GM21576 (cell line): ENCODE data around the gene TMEM204.

Experiments
- ATAC-seq: cut with Tn5 transposase; IDR thresholded peaks from one replicate; pipeline ENCODE4 v1.9.1; 2021; ENCODE audit warnings: mild to moderate bottlenecking, moderate library complexity; ENCODE audit not compliant: unreplicated experiment

TMEM204 gene

GRCh38 chr16:1518626-1519135 is 14.8 kb upstream of the TMEM204 start:
- ATAC-seq, result no peak

GRCh38 chr16:1519831-1520230 is 13.6 kb upstream of the TMEM204 start:
- ATAC-seq, result no peak

DNA sequence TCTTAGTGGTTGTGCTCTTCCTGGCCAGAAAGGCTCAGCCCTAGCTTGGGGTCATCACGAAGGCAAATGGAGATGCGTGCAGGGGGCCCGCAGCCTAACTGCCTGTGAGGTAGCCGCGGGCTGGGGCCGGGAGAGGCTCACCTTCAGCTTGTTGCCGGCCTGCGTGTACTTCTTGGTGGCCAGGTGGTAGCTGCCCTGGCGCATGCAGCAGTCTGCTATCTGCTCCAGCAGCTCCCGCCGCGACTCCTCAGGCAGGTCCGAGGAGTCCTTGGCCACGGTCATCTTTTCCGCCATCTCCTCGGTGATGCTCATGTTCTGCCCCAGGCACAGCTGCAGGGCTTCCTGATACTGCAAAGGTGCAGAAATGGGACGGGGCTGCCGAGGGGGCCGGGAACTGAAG is 13.0 kb upstream of the TMEM204 start:
- ATAC-seq, result no peak

GRCh38 chr16:1523581-1524245 is 9.8 kb upstream of the TMEM204 start:
- ATAC-seq, result no peak

GRCh38 chr16:1524366-1524765 is 9.1 kb upstream of the TMEM204 start:
- no peak for ATAC-seq

DNA sequence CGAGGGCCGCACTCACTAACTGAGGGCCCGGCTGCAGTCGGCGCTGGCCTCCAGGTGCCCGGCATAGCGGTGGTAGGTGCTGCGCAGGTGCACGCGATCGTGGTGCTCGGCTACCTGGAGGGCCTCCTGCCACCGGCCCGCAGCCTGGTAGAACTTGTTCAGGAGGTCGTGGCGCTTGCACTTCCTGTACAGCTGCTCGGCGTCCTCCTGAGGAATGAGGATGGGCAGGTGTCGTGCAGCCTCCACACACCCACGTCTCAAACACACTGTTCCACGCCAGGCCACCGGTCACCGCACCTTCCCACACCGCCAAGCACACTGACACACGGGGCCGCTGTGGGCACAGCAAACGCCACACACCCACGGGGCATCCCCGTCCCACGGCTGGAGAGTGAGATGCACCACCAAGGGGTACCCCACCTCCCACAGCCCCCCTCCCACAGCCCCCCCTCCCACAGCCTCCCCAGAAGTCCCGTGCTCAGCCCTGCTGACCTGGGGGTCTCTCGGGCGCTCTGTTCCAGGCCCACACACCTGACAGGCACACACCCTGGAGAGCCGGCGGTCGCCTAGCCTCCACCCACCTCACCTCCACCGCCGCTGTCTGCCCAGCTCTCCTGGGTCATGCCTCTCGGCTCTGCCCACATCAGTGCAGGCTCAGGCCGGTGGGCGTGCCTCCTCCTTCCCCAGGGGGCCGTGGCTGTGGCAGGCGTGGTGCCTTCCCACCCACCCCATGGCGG is 7.4 kb upstream of the TMEM204 start:
- ATAC-seq, result no peak

GRCh38 chr16:1526608-1527555 is 6.6 kb upstream of the TMEM204 start:
- ATAC-seq, result no peak

DNA sequence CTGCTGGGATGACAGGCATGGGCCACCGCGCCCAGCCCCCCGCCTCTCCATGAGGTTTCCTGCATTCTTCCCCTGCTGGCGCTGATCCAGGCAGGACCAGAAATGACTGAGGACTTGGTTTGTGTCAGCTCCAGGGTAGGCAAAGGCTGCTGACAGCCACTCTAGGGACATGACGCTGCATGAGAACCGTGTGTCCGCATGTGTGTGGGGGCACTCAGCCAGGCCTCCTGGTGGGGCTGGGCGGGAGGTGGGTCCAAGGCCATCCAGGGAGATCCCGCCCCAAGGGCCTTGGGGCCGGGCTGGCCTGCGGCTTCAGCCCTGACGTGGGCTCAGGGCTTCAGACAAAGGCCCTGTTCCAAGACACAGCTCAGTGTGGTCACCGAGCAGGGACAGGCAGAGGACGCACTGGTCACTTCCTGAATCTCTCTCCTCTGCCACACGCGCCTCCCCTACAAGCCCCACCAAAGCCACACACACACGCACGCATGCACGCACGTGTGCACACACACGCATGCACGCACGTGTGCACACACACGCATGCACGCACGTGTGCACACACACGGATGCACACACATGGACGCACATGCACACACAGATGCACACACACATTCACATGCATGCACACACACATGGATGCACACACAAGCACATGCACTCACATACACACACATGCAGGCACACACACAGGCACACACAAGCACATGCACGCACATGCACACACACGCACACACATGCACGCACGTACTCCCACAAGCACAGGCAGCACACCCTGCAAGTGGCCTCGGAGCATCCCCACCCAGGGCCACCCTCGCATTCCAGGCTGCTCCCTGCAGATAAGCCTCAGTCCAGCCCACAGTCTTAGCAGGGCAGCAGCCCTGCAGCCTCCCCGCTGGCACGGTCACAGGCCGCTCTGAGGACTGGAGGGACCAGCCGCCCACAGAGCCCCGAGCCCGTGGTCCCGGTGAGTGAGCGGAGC is 5.3 kb upstream of the TMEM204 start:
- no peak for ATAC-seq

DNA sequence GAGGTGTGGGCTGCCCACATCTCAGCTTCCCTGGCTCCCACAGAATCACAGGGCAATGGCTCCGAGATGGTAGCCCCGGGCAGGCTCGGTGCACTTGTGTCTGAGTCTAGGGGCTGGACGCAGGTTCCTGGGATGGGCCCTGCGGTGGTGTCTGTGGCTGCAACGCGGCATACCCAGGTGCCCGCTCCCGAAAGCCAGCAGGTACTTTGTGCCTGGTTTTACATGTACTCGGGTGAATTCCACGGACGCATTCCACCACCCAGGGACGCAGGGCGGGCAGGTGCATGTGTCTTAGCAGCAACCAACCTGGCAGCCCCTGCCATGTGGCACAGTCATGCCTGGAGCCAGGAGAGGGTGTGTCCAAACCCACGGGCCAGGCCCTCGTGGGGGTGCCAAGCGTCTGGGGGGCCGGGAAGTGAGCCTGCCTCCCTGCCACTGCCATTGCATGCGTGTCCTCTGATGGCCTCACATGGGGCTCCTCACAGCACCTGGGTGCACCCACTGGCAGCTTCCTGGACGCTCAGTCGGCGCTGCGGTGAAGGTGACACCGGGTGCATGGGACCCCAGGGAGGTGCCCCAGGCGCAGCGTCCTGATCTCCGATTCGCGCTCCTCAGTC is 4.4 kb upstream of the TMEM204 start:
- ATAC-seq, result no peak

GRCh38 chr16:1530349-1530882 is 3.0 kb upstream of the TMEM204 start:
- ATAC-seq, result no peak

- ATAC-seq, result no peak
Observed at GRCh38 chr16:1530883-1531637, 2.4 kb upstream of the TMEM204 start.

GRCh38 chr16:1531638-1531910 is 1.9 kb upstream of the TMEM204 start:
- ATAC-seq, result no peak

DNA sequence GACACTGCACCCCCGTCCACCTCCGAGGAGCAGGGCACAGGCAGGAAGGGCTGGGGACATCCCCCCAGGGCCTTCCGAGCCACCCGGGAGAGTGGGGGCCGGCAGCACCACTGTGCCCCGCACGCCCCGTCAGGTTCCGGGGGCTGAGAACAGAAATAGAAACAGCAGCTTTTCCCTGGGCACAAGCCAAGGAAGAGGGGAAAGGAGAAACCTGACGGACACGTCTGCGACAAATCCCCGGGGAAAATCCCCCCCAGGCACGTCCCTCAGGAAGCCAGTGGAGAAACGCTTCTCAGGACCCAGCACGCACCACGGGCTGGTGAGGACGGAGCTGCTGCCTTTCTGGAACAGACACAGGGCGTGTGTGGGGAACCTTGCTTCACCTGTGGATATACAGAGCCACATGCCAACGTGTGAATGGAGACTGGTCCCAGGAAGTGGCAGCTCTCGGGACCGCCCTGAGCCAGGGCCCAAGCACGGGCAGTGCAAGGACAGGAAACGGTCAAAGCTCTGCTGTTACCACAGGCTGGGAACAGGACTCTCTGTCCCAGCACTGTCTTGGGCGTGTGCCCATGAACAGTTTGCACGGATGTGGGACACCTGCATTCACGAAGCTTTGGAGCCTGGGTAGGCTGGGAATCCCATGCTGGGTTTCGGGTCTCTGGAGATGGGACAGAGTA is 1.2 kb upstream of the TMEM204 start:
- ATAC-seq, result no peak

- no peak for ATAC-seq
Observed at GRCh38 chr16:1532771-1533170, 695 bp upstream of the TMEM204 start.

DNA sequence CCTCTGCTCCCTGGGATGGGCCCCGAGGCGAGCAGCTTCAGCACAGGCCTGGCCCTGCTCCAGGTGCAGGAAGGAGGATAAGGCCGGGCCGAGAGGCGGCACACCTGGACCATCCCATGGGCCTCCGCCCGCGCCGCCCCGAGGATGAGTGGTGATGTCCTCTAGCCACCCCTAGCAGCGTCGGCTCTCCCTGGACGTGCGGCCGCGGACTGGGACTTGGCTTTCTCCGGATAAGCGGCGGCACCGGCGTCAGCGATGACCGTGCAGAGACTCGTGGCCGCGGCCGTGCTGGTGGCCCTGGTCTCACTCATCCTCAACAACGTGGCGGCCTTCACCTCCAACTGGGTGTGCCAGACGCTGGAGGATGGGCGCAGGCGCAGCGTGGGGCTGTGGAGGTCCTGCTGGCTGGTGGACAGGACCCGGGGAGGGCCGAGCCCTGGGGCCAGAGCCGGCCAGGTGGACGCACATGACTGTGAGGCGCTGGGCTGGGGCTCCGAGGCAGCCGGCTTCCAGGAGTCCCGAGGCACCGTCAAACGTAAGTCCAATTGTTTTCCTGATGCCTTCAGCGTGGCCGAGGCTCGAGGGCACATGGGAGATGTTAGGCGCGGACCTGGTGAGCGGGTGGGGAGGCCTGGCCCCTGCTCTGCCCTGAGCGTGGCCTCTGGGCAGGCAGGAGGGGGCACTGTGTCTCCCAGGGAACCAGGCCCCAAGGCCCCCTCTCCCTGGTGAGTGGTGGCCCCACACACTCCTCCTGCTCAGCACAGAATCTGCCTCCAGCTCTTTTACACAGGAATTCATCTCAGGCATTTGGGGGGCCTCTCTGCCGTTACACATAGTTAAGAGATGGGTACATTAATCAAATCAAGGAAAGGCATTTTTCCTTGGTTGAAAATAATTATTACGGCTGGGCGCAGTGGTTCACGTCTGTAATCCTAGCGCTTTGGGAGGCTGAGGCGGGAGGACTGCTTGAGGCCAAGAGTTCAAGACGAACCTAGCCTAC is 855 bp downstream of the TMEM204 start:
- ATAC-seq, result no peak

DNA sequence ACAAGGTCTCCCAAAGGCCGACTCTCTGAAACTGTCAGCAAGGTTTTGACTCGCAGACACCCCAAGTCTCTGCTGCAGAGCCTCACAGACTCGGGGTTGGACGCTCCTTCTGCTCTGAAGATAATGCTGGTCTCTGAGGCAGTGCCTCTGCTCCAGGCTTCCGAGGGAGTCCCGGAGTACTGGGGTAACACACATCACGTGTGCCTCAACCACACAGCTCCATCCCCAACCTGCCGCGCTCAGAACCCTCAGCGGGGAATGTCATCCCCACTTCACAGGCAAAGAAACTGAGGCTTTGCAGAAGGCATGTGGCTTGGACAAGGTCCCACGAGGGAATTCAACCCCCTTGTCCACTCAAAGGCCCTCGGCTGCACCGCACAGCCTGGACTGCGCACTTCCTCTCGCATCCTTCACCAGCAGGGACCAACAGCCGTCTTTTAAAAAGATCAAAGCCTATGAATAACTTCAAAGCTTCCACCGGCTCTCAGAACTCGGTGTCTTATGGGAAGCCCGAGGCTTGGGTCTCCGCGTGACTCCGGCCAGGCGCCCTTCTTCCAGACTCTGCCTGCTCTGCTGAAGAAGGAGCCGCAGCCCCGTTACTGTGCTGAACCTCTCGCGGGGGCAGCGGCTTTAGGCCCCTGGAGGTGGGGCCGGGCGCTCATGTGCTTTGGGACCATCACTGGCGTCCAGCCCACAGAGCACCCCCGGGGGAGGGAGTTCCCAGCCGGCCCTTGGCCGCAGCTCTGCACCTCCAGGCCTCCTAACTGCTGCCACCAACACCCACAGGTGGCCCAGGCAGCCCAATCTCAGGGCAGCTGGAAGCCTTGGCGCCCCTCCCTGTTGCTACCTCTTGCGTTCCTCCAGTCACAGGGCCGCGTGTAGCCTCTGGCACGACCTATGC is 2.2 kb downstream of the TMEM204 start:
- no peak for ATAC-seq
